DMS153 treated with DMSO at 0.1 percent for 48 hours (cell line): ENCODE results near the gene SIPA1.
"Not testable (repeated sequence)": the region's sequence is repeated elsewhere in the genome, so short reads cannot be mapped to it uniquely, and the experiment has no call there.

ENCODE experiments used
- DNase-seq: peaks from one replicate; lab custom pipeline; 2025; ENCODE audit not compliant: unreplicated experiment; lab: John Stamatoyannopoulos, UW

Gene SIPA1

GRCh38 chr11:65623177-65623576, 14.7 kb upstream of the SIPA1 start:
- DNase-seq: no peak

- DNase-seq: no peak
Observed at GRCh38 chr11:65623852-65624616, 13.9 kb upstream of the SIPA1 start.

- no peak for DNase-seq
Observed at GRCh38 chr11:65624931-65625627, 12.8 kb upstream of the SIPA1 start.

- no peak for DNase-seq
Observed at GRCh38 chr11:65625628-65626342, 12.1 kb upstream of the SIPA1 start.

- DNase-seq: no peak
Observed at GRCh38 chr11:65627202-65627601, 10.7 kb upstream of the SIPA1 start.

- DNase-seq: no peak
Observed at GRCh38 chr11:65629579-65629978, 8.3 kb upstream of the SIPA1 start.

- no peak for DNase-seq
Observed at GRCh38 chr11:65630215-65630614, 7.7 kb upstream of the SIPA1 start.

GRCh38 chr11:65633390-65634108, 4.4 kb upstream of the SIPA1 start:
- no peak for DNase-seq

- no peak for DNase-seq
Observed at GRCh38 chr11:65634109-65634436, 3.8 kb upstream of the SIPA1 start.

- no peak for DNase-seq
Observed at GRCh38 chr11:65634440-65634839, 3.5 kb upstream of the SIPA1 start.

GRCh38 chr11:65634905-65635731, 2.8 kb upstream of the SIPA1 start:
- no peak for DNase-seq

- DNase-seq: no peak
Observed at GRCh38 chr11:65636108-65637031, 1.5 kb upstream of the SIPA1 start.

- no peak for DNase-seq
Observed at GRCh38 chr11:65637032-65637557, 806 bp upstream of the SIPA1 start.

- not testable (repeated sequence) for DNase-seq
Observed at GRCh38 chr11:65639228-65639597, 1.3 kb downstream of the SIPA1 start.

- no peak for DNase-seq
Observed at GRCh38 chr11:65639623-65640482, 2.0 kb downstream of the SIPA1 start.

- no peak for DNase-seq
Observed at GRCh38 chr11:65640483-65641296, 2.8 kb downstream of the SIPA1 start.

- DNase-seq: no peak
Observed at GRCh38 chr11:65641297-65642013, 3.6 kb downstream of the SIPA1 start.
